GM18873 (cell line): ENCODE results near the gene PHF12.
A peak's percentile ranks its signal among the peaks of the same experiment; 100 is the strongest.
"Not testable (repeated sequence)": the region's sequence is repeated elsewhere in the genome, so short reads cannot be mapped to it uniquely, and the experiment has no call there.

Source experiments
- ATAC-seq: cut with Tn5 transposase; IDR thresholded peaks from one replicate; pipeline ENCODE4 v1.9.1; 2021; ENCODE audit warnings: mild to moderate bottlenecking, moderate library complexity, moderate number of reproducible peaks; ENCODE audit not compliant: unreplicated experiment, low FRiP score

Gene PHF12

GRCh38 chr17:28889996-28890395 is 61.3 kb downstream of the PHF12 start:
- no peak for ATAC-seq

- no peak for ATAC-seq
Observed at GRCh38 chr17:28888832-28889231, 62.5 kb downstream of the PHF12 start.

- ATAC-seq: no peak
Observed at GRCh38 chr17:28887871-28888471, 63.3 kb downstream of the PHF12 start.

- no peak for ATAC-seq
Observed at GRCh38 chr17:28885951-28886350, 65.4 kb downstream of the PHF12 start.

- no peak for ATAC-seq
Observed at GRCh38 chr17:28885363-28885762, 66.0 kb downstream of the PHF12 start.

- ATAC-seq: no peak
Observed at GRCh38 chr17:28883967-28884702, 67.2 kb downstream of the PHF12 start.

- ATAC-seq: no peak
Observed at GRCh38 chr17:28882154-28882895, 69.0 kb downstream of the PHF12 start.

GRCh38 chr17:28881533-28882056 is 69.7 kb downstream of the PHF12 start:
- ATAC-seq: no peak

GRCh38 chr17:28880572-28880945 is 70.8 kb downstream of the PHF12 start:
- ATAC-seq: no peak

GRCh38 chr17:28879886-28880571 is 71.3 kb downstream of the PHF12 start:
- no peak for ATAC-seq

GRCh38 chr17:28878981-28879380 is 72.3 kb downstream of the PHF12 start:
- ATAC-seq: no peak

GRCh38 chr17:28878158-28878910 is 73.0 kb downstream of the PHF12 start:
- no peak for ATAC-seq

GRCh38 chr17:28877150-28877711 is 74.1 kb downstream of the PHF12 start:
- not testable (repeated sequence) for ATAC-seq

- no peak for ATAC-seq
Observed at GRCh38 chr17:28875848-28876550, 75.3 kb downstream of the PHF12 start.

GRCh38 chr17:28874750-28875149 is 76.6 kb downstream of the PHF12 start:
- no peak for ATAC-seq

- no peak for ATAC-seq
Observed at GRCh38 chr17:28873839-28874238, 77.5 kb downstream of the PHF12 start.

- ATAC-seq: peak; percentile 75
Observed at GRCh38 chr17:28871056-28871579, 80.2 kb downstream of the PHF12 start.

GRCh38 chr17:28867276-28867675 is 84.0 kb downstream of the PHF12 start:
- ATAC-seq: no peak
